Measurements from ENCODE around the gene GPRC5C. TPM values are rescaled to one million over a fixed set of nuclear protein-coding genes. Genes with fewer than 3 reads are reported as not detected.

Gene GPRC5C
- total and polyA plus RNA-seq, 2 of the 13 experiments (the other 11 are each of a cell fraction or from before 2014, with no cell fraction given), result 85.6 to 300 TPM

GRCh38 chr17:74426551-74427047 lies 5.3 kb upstream of the GPRC5C start (continued):
- TF ChIP-seq ZNF281 (CRISPR knock-in tag; IDR thresholded peaks at IDR 0.05; ENCODE audit: borderline replicate concordance) (no peak), ZNF329 (CRISPR knock-in tag; IDR thresholded peaks at IDR 0.05; ENCODE audit: low read depth) (no peak), HMGXB3 (CRISPR knock-in tag; IDR thresholded peaks at IDR 0.05; ENCODE audit: borderline replicate concordance) (no peak), ZNF619 (CRISPR knock-in tag; IDR thresholded peaks at IDR 0.05) (no peak), ZNF343 (CRISPR knock-in tag; IDR thresholded peaks at IDR 0.05) (no peak), MEIS1 (CRISPR knock-in tag; IDR thresholded peaks at IDR 0.05; ENCODE audit: borderline replicate concordance) (no peak), HOXD1 (CRISPR knock-in tag; IDR thresholded peaks at IDR 0.05) (0 out of 2 replicates have a peak, but pooled peaks have one; percentile 18), SALL2 (CRISPR knock-in tag; IDR thresholded peaks at IDR 0.05) (no peak), SRSF9 (IDR thresholded peaks at IDR 0.05; ENCODE audit: borderline replicate concordance, insufficient read depth, low read depth, low read length, poor library complexity, severe bottlenecking) (no peak), DPF2 (CRISPR knock-in tag; IDR thresholded peaks at IDR 0.05; ENCODE audit: borderline replicate concordance, low read depth) (no peak)
- TF ChIP-seq, protein P1, sequence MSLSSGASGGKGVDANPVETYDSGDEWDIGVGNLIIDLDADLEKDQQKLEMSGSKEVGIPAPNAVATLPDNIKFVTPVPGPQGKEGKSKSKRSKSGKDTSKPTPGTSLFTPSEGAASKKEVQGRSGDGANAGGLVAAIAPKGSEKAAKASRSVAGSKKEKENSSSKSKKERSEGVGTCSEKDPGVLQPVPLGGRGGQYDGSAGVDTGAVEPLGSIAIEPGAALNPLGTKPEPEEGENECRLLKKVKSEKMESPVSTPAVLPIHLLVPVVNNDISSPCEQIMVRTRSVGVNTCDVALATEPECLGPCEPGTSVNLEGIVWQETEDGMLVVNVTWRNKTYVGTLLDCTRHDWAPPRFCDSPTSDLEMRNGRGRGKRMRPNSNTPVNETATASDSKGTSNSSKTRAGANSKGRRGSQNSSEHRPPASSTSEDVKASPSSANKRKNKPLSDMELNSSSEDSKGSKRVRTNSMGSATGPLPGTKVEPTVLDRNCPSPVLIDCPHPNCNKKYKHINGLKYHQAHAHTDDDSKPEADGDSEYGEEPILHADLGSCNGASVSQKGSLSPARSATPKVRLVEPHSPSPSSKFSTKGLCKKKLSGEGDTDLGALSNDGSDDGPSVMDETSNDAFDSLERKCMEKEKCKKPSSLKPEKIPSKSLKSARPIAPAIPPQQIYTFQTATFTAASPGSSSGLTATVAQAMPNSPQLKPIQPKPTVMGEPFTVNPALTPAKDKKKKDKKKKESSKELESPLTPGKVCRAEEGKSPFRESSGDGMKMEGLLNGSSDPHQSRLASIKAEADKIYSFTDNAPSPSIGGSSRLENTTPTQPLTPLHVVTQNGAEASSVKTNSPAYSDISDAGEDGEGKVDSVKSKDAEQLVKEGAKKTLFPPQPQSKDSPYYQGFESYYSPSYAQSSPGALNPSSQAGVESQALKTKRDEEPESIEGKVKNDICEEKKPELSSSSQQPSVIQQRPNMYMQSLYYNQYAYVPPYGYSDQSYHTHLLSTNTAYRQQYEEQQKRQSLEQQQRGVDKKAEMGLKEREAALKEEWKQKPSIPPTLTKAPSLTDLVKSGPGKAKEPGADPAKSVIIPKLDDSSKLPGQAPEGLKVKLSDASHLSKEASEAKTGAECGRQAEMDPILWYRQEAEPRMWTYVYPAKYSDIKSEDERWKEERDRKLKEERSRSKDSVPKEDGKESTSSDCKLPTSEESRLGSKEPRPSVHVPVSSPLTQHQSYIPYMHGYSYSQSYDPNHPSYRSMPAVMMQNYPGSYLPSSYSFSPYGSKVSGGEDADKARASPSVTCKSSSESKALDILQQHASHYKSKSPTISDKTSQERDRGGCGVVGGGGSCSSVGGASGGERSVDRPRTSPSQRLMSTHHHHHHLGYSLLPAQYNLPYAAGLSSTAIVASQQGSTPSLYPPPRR (CRISPR knock-in tag; IDR thresholded peaks at IDR 0.05; ENCODE audit: borderline replicate concordance), result peak; percentile 36; the same call in 1 of the 2 replicates
- TF ChIP-seq, protein P2, sequence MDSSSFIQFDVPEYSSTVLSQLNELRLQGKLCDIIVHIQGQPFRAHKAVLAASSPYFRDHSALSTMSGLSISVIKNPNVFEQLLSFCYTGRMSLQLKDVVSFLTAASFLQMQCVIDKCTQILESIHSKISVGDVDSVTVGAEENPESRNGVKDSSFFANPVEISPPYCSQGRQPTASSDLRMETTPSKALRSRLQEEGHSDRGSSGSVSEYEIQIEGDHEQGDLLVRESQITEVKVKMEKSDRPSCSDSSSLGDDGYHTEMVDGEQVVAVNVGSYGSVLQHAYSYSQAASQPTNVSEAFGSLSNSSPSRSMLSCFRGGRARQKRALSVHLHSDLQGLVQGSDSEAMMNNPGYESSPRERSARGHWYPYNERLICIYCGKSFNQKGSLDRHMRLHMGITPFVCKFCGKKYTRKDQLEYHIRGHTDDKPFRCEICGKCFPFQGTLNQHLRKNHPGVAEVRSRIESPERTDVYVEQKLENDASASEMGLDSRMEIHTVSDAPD (CRISPR knock-in tag; IDR thresholded peaks at IDR 0.05), result no peak
- TF ChIP-seq, protein P3, sequence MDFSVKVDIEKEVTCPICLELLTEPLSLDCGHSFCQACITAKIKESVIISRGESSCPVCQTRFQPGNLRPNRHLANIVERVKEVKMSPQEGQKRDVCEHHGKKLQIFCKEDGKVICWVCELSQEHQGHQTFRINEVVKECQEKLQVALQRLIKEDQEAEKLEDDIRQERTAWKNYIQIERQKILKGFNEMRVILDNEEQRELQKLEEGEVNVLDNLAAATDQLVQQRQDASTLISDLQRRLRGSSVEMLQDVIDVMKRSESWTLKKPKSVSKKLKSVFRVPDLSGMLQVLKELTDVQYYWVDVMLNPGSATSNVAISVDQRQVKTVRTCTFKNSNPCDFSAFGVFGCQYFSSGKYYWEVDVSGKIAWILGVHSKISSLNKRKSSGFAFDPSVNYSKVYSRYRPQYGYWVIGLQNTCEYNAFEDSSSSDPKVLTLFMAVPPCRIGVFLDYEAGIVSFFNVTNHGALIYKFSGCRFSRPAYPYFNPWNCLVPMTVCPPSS (IDR thresholded peaks at IDR 0.05), result no peak

Measured in HepG2 (cell line).